HG02852 (cell line): Measurements from ENCODE around the gene RAB38.

Source experiments
- ATAC-seq: cut with Tn5 transposase; IDR thresholded peaks from one replicate; pipeline ENCODE4 v1.9.1; 2021; ENCODE audit warnings: mild to moderate bottlenecking, moderate library complexity; ENCODE audit not compliant: unreplicated experiment

The RAB38 gene

DNA sequence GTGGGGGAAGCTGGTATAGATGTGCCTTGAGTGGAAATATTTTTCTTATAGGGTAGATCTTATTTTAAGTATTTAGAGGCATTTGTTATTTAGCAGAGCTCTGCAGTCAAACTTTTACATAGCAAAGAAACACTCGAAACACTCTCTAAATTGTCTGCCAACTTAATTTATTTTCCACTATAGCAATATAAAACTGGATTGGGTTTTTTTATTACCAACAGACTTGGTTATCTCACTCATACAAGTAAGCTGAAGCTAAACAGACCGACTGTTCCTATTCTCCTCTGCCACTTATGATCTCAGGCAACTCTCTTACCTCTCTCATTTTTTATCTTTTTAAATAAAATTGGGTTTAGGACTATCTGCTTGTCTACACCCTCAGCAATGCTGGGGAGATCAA is 4.6 kb downstream of the RAB38 start:
- ATAC-seq, result no peak

DNA sequence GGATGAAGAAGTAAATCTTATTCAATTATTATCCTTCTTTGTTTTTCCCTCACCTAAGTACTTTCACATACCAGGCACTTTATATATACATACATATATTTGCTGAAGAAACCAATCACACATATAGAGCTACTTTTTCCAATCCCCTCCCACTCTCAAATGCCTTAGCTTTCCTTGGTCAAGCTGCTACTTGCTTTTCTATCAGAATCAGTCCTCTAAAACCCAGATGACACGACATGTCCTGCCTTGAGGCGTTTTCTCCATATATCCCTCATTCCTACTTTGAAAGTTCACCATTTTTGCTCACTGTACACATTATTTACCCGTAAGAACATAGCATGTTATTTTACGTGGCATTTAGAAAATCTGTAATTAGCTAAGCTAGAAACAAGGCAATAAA is 5.4 kb downstream of the RAB38 start:
- no peak for ATAC-seq

DNA sequence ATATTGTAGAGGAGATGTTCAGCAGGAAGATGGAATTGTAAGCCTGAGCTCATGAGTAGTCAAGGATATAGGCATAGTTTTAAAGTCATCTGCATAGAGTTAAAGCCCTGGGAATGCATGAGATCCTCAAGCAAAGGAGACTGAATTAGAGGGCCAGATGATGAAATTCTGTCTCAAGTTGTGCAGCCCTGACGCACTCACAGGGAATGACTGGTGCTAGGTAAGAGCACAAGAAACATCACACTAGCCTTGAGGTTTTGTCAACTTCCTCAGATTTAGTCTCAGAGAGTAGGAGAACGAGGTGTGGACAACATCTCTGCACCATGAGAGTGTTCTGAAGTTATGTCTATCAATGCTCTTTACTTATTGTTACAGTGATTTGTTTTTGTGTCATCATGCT is 5.8 kb downstream of the RAB38 start:
- no peak for ATAC-seq

DNA sequence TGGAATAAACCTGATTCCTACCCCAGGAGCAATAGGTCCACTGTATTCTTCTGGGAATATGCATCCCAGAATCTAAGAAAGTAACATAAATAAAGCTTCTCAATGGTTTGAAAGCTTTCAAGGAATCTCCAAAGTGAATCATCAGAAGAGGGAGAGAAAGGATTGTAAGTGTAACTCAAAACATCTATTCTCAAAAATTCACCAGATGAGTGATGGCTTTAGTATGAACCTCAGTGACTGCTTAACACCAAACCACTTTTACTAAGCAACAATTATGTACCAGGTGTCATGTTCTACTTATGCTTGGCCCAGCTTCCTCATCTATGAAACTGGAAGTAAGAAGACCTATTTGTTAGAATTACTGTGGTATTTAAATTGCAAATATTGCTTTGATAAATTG is 7.4 kb downstream of the RAB38 start:
- no peak for ATAC-seq

DNA sequence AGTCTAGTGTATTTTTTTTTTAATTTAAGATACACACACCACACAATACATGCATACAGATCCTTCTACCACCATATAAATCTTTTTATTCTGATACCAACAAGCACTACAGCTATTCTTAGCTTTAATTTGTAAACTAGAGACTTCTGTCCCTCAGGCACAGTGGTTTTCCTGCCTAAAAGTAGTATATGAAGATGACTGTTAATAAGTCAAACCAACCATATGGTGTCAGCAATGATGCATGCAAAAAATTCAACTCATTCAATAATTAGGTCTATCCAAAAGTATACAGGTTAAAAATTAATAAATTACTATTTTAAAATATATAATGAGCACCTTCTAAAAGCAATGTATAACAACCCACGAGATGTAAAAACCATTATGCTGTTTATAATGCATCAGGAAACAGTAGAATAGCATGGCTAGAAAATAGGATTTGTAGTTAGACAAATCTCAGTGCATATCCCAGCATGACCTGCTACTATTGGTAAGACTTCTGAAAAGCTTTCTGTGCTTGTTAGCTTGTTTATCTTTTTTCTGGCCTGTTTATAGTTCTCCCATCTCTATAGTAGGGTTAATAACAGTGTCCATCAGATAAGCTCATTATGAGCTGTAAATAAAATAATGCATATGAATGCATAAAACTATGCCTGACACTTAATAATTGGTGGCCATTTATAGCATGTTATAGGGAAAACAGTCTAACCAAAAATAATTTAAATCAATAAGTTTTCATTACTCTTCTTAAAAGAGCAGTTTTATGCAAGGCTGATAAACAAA is 10.2 kb downstream of the RAB38 start:
- ATAC-seq, result no peak

DNA sequence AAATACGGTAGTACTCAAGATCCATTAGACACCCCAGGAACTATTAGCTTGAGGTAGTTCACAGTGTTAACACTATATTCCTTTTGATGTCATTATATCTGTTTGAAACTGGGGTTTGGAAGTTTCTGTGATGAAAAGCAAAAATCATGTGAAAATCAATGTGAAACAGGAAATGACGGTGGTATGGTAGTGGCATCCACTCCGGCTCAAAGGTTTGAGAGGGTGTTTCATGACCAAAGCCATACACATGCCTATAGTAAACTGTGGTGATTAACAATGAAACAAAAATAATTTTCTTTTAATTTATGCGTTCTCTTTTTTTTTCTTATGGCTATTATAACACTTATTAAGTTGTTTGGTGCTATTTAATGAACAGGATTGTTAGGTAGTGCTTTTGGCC is 10.9 kb downstream of the RAB38 start:
- ATAC-seq, result no peak

DNA sequence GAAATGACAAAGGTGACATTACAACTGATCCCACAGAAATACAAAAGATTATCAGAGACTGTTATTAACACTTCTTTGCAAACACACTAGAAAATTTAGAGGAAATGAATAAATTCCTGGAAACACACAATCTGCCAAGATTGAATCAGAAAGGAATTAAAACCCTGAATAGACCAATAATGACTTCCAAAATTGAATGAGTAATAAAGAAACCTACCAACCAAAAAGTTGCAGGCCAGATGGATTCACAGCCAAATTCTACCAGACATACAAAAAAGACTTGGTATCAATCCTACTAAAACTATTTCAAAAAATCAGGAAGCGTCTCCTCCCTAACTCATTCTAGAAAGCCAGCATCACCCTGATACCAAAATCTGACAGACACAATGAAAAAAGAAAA is 17.2 kb downstream of the RAB38 start:
- ATAC-seq, result no peak

DNA sequence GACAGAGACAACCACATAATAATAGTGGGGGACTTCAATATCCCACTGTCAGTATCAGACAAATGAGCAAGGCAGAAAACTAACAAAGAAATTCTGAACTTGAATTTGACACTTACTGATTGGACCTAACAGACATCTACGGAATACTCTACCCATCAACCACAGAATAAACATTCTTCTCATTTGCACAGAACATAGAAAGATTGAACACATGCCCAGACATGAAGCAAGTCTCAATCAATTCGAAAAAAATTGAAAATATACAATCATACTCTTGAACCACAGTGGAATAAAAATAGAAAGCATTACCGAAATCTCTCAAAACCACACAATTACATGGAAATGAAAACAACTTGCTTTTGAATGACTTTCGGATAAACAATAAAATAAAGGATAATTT is 17.9 kb downstream of the RAB38 start:
- no peak for ATAC-seq

DNA sequence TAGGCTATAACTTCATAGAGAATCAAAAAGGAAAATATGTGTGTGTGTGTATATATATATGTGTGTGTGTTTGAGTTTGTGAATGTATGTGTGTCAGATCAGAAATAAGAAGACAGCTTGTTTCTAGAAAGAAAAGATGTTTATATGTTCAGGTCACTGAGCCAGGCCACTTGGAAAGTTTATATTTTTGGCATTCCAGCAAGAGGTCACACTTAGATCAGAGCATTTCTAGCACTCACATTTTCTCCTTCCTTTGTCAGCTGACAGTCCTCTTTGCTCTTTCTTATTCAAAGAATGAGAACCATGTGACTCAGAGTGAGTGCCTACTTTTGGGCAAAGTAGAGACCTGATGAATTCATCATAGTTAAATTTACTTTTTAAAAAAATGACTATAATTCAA is 22.9 kb downstream of the RAB38 start:
- no peak for ATAC-seq

DNA sequence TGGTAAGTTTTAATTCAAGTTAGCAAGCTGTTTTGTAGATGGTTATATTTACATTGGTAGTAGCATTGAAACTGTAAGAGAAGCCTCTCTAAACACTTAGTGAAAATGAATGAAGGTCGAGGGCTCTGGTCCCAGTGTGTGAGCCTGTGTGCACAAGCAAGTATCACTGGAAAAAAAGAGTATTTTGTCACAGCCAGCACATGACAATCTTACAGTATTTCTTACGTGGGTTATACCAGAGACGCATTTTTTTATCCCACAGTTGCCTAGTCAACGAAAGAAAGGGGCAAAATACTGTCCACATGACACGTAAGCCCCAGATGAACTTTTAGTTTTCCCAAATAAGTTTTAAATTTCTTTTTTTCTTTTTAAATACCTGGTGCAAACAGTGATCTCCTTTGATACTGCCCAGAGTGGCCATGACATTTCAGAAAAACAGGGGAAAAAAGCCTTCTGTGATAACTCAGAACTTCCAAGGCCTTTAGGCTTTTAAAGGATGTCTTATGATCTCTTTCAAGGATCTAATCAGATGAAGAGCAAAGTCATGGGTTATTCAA is 23.5 kb downstream of the RAB38 start:
- ATAC-seq, result no peak

DNA sequence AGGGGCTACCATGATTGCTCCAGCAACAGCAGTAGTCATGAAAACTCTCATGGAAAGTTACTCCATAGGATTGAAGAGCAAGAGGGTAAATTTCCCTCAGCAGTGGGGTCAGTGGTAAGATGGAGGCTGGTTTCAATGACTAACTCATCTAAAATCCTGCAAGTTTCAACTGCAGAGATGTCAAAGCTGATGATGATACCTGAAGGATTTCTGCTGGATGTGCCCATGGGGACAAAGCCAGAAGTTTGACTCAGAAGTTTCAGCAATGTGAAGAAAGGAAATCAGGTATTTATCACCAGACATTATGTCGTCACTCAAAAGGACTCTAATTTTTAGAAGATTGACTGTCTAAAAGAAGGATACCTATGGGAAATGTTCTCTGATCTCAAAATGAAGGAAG is 29.1 kb downstream of the RAB38 start:
- no peak for ATAC-seq

DNA sequence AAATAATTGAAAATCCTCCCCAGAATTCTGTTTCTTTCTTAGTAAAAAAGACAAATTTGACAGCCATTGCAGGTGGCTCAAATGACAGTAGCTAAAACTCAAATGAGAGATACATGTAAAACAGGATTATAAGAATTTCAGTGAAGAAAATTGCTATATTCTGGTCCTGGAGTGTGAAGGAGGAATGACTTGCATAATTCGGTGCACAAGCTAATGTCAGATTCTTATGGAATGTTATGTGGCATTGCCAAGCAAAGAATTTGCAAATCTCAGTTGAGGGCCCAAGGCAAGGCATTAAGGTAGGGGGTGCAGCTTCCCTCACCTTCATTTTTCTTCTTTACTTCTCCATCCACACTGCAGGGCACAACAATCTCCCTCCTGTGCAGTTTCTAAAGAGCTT is 35.4 kb downstream of the RAB38 start:
- ATAC-seq, result no peak

DNA sequence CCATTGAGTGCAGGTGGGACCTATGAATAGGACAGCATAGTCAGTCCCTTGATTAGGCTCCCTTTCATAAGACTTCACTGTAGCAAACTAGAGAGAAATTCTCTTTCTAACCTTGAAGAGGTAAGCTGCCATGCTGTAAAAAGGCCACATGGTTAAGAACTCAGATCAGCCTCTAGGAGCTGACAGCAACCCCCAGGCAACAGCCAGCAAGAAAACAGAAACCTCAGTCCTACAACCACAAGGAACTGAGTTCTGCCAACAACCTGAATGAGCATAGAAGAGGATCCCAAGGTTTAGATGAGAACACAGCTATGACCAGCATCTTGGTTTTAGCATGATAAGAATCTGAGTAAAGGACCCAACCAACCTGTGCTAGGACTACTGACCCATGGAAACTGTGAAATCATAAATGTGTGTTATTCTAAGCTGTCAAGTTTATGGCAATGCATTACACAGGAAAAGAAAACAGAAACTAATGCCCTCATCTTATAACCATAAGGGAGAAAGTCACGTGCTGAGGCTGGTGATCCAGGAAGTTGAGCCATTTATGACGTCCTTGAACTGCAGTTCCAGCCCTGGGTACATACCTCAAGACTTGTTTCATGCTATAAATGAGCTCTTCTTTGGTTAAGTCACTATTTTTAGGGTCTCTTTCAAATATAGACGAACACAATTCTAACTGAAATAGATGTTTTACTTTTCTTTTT is 43.3 kb downstream of the RAB38 start:
- ATAC-seq, result no peak

DNA sequence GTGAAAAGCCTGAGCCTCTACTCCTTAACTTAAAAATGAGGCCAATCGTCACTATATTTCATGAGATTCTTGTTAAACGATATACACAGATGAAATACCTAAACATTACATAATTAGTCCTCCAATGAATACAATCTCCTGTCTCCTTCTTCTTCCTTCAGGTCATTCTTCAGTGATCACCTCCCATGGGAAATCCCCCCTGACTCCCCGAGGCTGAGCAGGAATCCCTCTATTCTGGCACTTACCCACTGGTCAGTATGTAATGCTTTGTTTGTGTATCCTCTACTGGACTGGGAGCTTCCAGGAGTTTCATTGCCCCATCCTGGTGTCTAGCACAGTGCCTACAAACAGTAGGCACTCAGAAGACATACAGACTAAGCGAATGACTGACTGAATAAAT is 52.3 kb downstream of the RAB38 start:
- no peak for ATAC-seq

DNA sequence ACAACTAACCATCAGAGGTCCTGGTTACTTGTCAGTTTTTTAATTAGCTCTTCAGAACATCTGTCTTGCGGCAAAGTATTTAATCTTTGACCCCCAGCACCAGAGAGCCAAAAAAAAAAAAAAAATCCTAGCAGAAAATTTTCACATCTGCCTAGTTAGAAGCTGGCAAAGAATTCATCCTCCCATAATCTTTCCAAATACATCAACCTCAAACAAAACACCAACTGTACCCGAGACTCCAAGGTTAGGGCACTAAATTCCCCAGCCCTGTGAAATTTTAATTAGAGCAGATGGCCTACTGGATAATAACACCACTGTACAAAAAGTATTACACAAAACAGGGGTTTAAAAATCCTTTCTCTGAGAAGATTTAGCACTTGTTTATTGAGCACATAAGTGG is 55.7 kb downstream of the RAB38 start:
- no peak for ATAC-seq

DNA sequence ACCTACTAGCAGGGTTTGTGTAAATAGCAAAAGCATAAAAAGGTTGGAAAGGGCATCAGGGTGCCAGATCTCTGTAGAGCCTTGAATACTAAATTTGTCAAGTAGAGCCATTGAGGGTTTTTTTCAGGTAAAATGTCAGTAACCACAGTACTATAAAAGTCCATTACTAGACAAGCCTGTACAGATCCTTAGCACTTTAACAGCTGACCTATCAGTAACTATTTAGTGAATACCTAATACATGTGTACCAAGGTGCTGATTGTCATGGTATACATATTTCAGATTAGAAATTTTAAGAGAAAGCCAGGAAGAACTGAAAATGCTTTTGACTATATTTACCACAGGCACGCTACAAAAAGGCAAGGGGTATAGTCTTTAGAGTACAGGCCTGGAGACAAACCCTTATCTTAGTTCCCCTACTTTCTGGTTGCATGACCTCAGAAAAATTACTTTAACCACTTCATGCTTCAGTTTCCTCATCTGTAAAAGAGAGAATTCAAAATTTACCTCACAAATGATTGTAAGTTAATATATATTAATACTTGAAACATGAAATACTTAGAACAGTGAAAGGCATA is 57.9 kb downstream of the RAB38 start:
- ATAC-seq, result peak; percentile 78

DNA sequence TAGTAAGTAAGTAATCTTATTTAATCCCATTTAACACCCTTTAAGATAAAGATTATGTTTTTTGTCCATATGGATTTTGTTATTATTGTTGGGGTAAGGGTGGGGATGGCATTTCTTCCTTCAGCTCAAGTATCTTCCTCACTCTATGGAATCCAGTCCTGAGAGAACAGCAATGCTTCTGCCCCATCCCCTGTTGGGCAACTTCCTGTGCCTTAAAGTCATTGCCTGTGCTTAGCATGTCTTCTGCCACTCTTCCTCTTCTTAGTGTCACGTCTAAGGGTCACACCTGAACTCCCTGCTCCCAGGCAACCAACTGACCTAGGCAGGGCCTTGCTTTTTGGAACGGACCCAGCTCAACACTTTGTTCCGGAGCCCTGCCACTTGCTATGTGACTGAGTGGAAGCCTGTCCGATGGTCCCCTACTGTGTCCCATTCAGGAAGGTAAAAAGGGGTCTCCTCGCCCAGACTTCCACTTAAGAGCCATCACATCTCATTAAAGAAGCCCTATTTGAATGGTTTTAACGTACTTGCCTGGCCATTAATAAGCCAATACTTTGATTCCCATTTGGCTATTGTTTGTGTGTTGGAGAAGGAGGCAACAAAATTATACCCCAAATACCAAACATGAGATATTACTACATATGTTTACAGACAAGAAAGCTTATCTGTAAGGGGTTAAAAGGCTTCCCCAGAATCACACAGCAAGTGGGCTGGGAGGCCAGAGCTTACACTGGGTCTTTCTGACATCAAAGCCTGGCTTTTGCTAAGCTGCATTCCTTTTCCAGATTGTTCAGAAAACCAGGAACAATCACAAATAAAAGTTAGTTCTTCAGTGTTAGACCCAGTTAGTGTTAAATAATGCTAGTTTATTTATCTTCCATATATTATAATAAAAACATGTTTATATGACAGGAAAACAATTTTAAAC is 59.2 kb downstream of the RAB38 start:
- ATAC-seq, result no peak

DNA sequence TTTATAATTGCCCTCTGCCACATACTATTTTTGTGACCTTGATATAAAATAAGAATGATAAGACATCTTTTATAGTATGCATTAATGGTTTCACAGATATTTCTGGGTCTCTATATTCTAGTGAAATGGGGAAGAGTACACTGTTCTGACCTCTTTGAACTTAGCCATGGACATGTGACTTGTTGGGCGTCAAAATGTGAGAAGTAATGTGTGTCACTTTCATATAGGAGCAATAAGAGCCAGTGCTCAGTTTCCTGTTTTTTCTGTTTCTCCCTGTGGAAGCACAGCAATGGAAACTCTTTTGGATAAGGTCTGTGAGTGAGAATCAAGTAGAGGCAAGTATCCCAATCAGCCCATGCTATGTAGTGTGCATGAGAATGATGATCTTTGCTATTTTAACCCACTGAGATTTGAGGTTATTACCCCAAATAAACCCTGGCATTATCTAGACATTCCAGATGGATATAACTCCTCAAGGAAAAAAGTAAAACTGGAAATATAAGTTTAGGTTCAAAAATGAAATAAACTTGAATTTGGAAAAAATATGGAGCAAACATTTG is 60.7 kb downstream of the RAB38 start:
- no peak for ATAC-seq

DNA sequence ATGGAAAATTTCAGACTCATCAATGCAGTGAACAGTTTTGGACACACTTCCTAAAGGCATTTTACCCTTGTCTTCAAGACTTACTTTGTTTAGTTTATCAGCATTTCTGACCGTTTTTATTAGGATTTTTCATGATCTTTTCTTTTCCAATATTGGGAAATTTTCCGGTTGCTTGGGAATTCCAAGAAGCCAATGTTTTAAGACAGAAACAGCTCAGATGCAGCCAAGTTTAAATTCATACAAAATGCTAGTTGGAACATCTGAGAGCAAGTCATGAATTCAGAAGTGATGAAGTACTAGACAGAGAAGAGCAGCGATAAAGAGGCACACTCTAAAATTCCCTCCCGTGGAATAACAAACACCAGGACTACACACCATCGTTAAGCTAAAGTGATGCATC is 68.6 kb downstream of the RAB38 start:
- no peak for ATAC-seq

DNA sequence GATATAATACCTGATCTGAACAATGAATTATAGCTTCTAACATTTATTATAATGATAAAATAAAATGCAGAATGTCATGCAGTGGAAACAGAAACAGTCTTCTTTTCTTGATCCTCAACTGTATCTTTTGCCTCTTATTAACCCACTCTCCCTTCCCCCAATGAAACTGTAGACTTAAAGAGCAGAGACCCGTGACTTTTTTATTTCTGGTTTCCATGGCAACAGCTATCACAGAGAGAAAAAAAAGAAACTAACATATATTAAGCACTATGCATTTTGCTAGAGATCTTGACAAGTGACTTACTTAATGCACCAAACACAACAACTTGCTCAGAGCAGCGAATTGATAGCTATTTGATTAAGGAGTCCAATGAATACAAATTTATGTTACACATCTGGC is 69.3 kb downstream of the RAB38 start:
- ATAC-seq, result no peak

DNA sequence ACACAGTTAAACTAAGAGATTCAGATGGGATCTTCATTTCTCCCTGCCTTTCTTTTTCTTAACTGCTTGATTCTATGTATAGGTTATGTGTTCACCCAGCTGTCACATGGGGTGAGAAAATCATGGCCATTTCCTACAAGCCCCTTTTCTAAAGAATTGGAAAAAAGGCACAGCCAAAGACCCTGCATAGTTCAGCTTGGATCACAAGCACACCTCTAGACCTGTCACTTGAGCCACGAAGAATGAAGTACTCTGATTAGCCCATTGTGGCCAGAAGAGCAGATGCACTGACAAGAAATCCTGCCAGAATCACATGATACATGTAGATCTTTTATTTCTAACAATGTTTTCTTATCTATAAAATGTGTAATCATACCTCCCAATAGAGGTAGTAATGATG is 69.7 kb downstream of the RAB38 start:
- no peak for ATAC-seq
